HEK293T (cell line): ENCODE results near the gene DCST2.

Source experiments
- CTCF ChIA-PET: fragments of 350-600 bp; formaldehyde crosslinking; extraction: SDS; loops from one replicate; lab custom pipeline; 2021; ENCODE audit warnings: antibody characterized with exemption, inconsistent platforms; lab: Yijun Ruan, JAX
- POLR2A ChIA-PET: fragments of 350-600 bp; formaldehyde crosslinking; extraction: SDS; loops from one replicate; lab custom pipeline; 2020; ENCODE audit warnings: antibody characterized with exemption, inconsistent platforms; lab: Yijun Ruan, JAX
- DNase-seq: peaks from one replicate; pipeline ENCODE4 v3.0.0; 2012; ENCODE audit warnings: mixed read lengths; ENCODE audit errors: extremely low spot score
- ARNT ChIP-seq: fragments of 450-650 bp; IDR thresholded peaks from 2 replicates; pipeline ENCODE4 v1.6.1; 2017; ENCODE audit warnings: mild to moderate bottlenecking
- BHLHE40 ChIP-seq: fragments of 450-650 bp; IDR thresholded peaks from 2 replicates; pipeline ENCODE4 v1.6.1; 2016; ENCODE audit warnings: mild to moderate bottlenecking, moderate library complexity, borderline replicate concordance
- CTBP1 ChIP-seq: fragments of 450-650 bp; IDR thresholded peaks from 2 replicates; pipeline ENCODE4 v1.6.1; 2016; ENCODE audit warnings: borderline replicate concordance
- ELF4 ChIP-seq: fragments of 450-650 bp; IDR thresholded peaks from 2 replicates; pipeline ENCODE4 v1.6.1; 2017; ENCODE audit warnings: antibody characterized with exemption
- FOXA1 ChIP-seq: fragments of 450-650 bp; IDR thresholded peaks from 2 replicates; pipeline ENCODE4 v1.6.1; 2016; ENCODE audit warnings: mild to moderate bottlenecking
- FOXK2 ChIP-seq: fragments of 450-650 bp; IDR thresholded peaks from 2 replicates; pipeline ENCODE4 v1.6.1; 2016; ENCODE audit warnings: mild to moderate bottlenecking
- FOXM1 ChIP-seq: fragments of 450-650 bp; IDR thresholded peaks from 2 replicates; pipeline ENCODE4 v1.6.1; 2017; ENCODE audit warnings: mild to moderate bottlenecking, borderline replicate concordance
- HDGF ChIP-seq: fragments of 450-650 bp; IDR thresholded peaks from 2 replicates; pipeline ENCODE4 v1.6.1; 2017; ENCODE audit warnings: antibody characterized with exemption, borderline replicate concordance
- L3MBTL2 ChIP-seq: fragments of 450-650 bp; conservative IDR thresholded peaks from 2 replicates; pipeline ENCODE4 v1.6.1; 2016; ENCODE audit warnings: mild to moderate bottlenecking
- LEF1 ChIP-seq: fragments of 450-650 bp; IDR thresholded peaks from 2 replicates; pipeline ENCODE4 v1.6.1; 2017; ENCODE audit warnings: mild to moderate bottlenecking, borderline replicate concordance
- NFRKB ChIP-seq: fragments of 450-650 bp; IDR thresholded peaks from 2 replicates; pipeline ENCODE4 v1.6.1; 2016; ENCODE audit warnings: mild to moderate bottlenecking, moderate library complexity
- PKNOX1 ChIP-seq: fragments of 450-650 bp; IDR thresholded peaks from 2 replicates; pipeline ENCODE4 v1.6.1; 2016
- SP1 ChIP-seq: fragments of 450-650 bp; IDR thresholded peaks from 2 replicates; pipeline ENCODE4 v1.6.1; 2017
- SUZ12 ChIP-seq: fragments of 450-650 bp; IDR thresholded peaks from 2 replicates; pipeline ENCODE4 v1.6.1; 2016; ENCODE audit warnings: mild to moderate bottlenecking
- TARDBP ChIP-seq: fragments of 450-650 bp; IDR thresholded peaks from 2 replicates; pipeline ENCODE4 v1.6.1; 2016
- ZNF384 ChIP-seq: fragments of 450-650 bp; IDR thresholded peaks from 2 replicates; pipeline ENCODE4 v1.6.1; 2016

DCST2 gene

GRCh38 chr1:155051342-155051776 is 17.8 kb upstream of the DCST2 start:
- ChIA-PET POLR2A (interaction anchor here (0.6 to 2.4 kb wide), 29 partner anchors 8 to 491 kb away, joined by 3 to 11 read pairs (median 4); partner anchors contain the start of genes CKS1B, FLAD1, KRTCAP2 and PBXIP1), CTCF (interaction anchor here (0.6 to 1.4 kb wide), 11 partner anchors 8 to 143 kb away, joined by 3 to 9 read pairs (median 3); partner anchors contain the start of genes EFNA3 and KRTCAP2)
- no peak for TF ChIP-seq FOXM1
- no peak for TF ChIP-seq ARNT
- no peak for TF ChIP-seq ELF4
- no peak for TF ChIP-seq L3MBTL2
- TF ChIP-seq TARDBP, result no peak
- TF ChIP-seq BHLHE40, result no peak
- TF ChIP-seq NFRKB, result no peak
- no peak for TF ChIP-seq CTBP1
- DNase-seq, result no peak

- POLR2A ChIA-PET, result interaction anchor here (0.6 to 2.4 kb wide), 30 partner anchors 9 to 491 kb away, joined by 3 to 11 read pairs (median 4); partner anchors contain the start of genes CKS1B, FLAD1, KRTCAP2 and PBXIP1
- CTCF ChIA-PET, result interaction anchor here (0.6 to 1.4 kb wide), 12 partner anchors 9 to 144 kb away, joined by 3 to 9 read pairs (median 3); partner anchors contain the start of genes EFNA3 and KRTCAP2
- no peak for TF ChIP-seq ZNF384
- TF ChIP-seq CTBP1, result peak; percentile 64; the same call in 1 of the 2 replicates
- TF ChIP-seq L3MBTL2, result peak; percentile 92
- no peak for TF ChIP-seq FOXA1
- TF ChIP-seq ARNT, result no peak
- TF ChIP-seq SP1, result no peak
- TF ChIP-seq HDGF, result no peak; the same call in 1 of the 2 replicates
- TF ChIP-seq FOXK2, result no peak
- TF ChIP-seq ELF4, result no peak
- no peak for TF ChIP-seq SUZ12
- TF ChIP-seq TARDBP, result no peak; the same call in 1 of the 2 replicates
- TF ChIP-seq FOXM1, result no peak
- no peak for TF ChIP-seq BHLHE40
- TF ChIP-seq NFRKB, result no peak
- no peak for TF ChIP-seq LEF1
- peak; percentile 98 for DNase-seq
Observed at GRCh38 chr1:155050560-155051341, 17.2 kb upstream of the DCST2 start, which contains the start of gene ADAM15. TSS of gene ADAM15 (plus strand) at chr1:155051316. CDS start at chr1:155051387, 71 bp downstream.

GRCh38 chr1:155049651-155050559 is 16.3 kb upstream of the DCST2 start:
- ChIA-PET POLR2A (interaction anchor here (0.6 to 2.4 kb wide), 10 partner anchors 9 to 144 kb away, joined by 3 to 11 read pairs (median 5); partner anchors contain the start of genes KRTCAP2 and TRIM46), CTCF (interaction anchor here (0.5 to 1.4 kb wide), 9 partner anchors 9 to 409 kb away, joined by 3 to 9 read pairs (median 3); partner anchors contain the start of gene PBXIP1)
- TF ChIP-seq NFRKB (no peak), PKNOX1 (peak; percentile 35; the same call in 1 of the 2 replicates)
- no peak for DNase-seq

- TF ChIP-seq TARDBP (no peak), NFRKB (no peak), SUZ12 (no peak), L3MBTL2 (no peak), HDGF (no peak), FOXK2 (no peak), CTBP1 (no peak)
- CTCF ChIA-PET, result interaction anchor here (0.5 to 6.5 kb wide), 7 partner anchors 10 to 408 kb away, joined by 3 to 33 read pairs (median 4); partner anchors contain the start of genes PBXIP1 and PYGO2
- POLR2A ChIA-PET, result interaction anchor here (0.6 to 1.2 kb wide), 2 partner anchors 38 to 49 kb away, joined by 3 to 4 read pairs; no protein-coding TSS in a partner anchor
- DNase-seq, result no peak
Observed at GRCh38 chr1:155048449-155049334, 15.1 kb upstream of the DCST2 start.

- TF ChIP-seq L3MBTL2 (no peak), BHLHE40 (no peak), LEF1 (no peak), FOXK2 (no peak), ZNF384 (no peak), HDGF (no peak), SUZ12 (no peak), ELF4 (no peak), TARDBP (no peak), CTBP1 (no peak), ARNT (no peak), SP1 (no peak), FOXM1 (no peak), PKNOX1 (no peak), FOXA1 (no peak), NFRKB (no peak)
- CTCF ChIA-PET, result interaction anchor here (0.6 to 6.5 kb wide), 11 partner anchors 9 to 375 kb away, joined by 3 to 33 read pairs (median 5); no protein-coding TSS in a partner anchor
- DNase-seq, result peak; percentile 82
- POLR2A ChIA-PET, result interaction anchor here (1.0 to 2.3 kb wide), 7 partner anchors 9 to 128 kb away, joined by 3 to 7 read pairs (median 3); partner anchors contain the start of genes KRTCAP2 and PYGO2
Observed at GRCh38 chr1:155044812-155045657, 11.5 kb upstream of the DCST2 start.
